H9 (cell line): ENCODE data around the gene KIF26B. TPM values are rescaled to one million over a fixed set of nuclear protein-coding genes. Genes with fewer than 3 reads are reported as not detected.
A peak's percentile ranks its signal among the peaks of the same experiment; 100 is the strongest.

Experiments
- DNase-seq: peaks from one replicate; pipeline ENCODE4 v3.0.0-alpha.2; 2017
- H2AFZ ChIP-seq: one replicate; pipeline ENCODE4 v1.6.1; 2013; ENCODE audit warnings: mild to moderate bottlenecking, low read length, control low read depth, moderate library complexity
- H2AK5ac ChIP-seq: 2 replicates; pipeline ENCODE4 v1.6.1; 2013; ENCODE audit warnings: low read length, control low read depth, mixed read lengths; ENCODE audit not compliant: insufficient read length
- H2BK120ac ChIP-seq: one replicate; pipeline ENCODE4 v1.6.1; 2013; ENCODE audit warnings: low read depth, mild to moderate bottlenecking, low read length, control low read depth, inconsistent platforms; ENCODE audit not compliant: poor library complexity, severe bottlenecking
- H2BK12ac ChIP-seq: 2 replicates; pipeline ENCODE4 v1.6.1; 2013; ENCODE audit warnings: low read length, control low read depth, mixed read lengths, low read depth; ENCODE audit not compliant: insufficient read length
- H2BK15ac ChIP-seq: 2 replicates; pipeline ENCODE4 v1.6.1; 2013; ENCODE audit warnings: low read depth, low read length, control low read depth
- H2BK20ac ChIP-seq: one replicate; pipeline ENCODE4 v1.6.1; 2013; ENCODE audit warnings: low read depth, mild to moderate bottlenecking, low read length, control low read depth, inconsistent platforms; ENCODE audit not compliant: poor library complexity, severe bottlenecking
- H2BK5ac ChIP-seq: 2 replicates; pipeline ENCODE4 v1.6.1; 2013; ENCODE audit warnings: low read length, control low read depth, mixed read lengths; ENCODE audit not compliant: insufficient read length
- H3K14ac ChIP-seq: 2 replicates; pipeline ENCODE4 v1.6.1; 2013; ENCODE audit warnings: low read length, control low read depth; ENCODE audit not compliant: insufficient read depth
- H3K18ac ChIP-seq: 2 replicates; pipeline ENCODE4 v1.6.1; 2013; ENCODE audit warnings: low read depth, mild to moderate bottlenecking, mixed read lengths, low read length, control low read depth; ENCODE audit not compliant: insufficient read length
- H3K23ac ChIP-seq: 2 replicates; pipeline ENCODE4 v1.6.1; 2013; ENCODE audit warnings: low read length, control low read depth, mixed read lengths, low read depth; ENCODE audit not compliant: insufficient read length
- H3K23me2 ChIP-seq: 2 replicates; pipeline ENCODE4 v1.6.1; 2013; ENCODE audit warnings: low read depth, mild to moderate bottlenecking, mixed read lengths, low read length, control low read depth; ENCODE audit not compliant: insufficient read length, poor library complexity, severe bottlenecking
- H3K27ac ChIP-seq: 2 replicates; pipeline ENCODE4 v1.5.1; 2013; ENCODE audit warnings: low read length, control low read depth, mixed read lengths, low read depth; ENCODE audit not compliant: insufficient read length
- H3K27me3 ChIP-seq: 2 replicates; pipeline ENCODE4 v1.6.1; 2013; ENCODE audit warnings: low read length, control low read depth, inconsistent platforms; ENCODE audit not compliant: insufficient read depth
- H3K4ac ChIP-seq: 2 replicates; pipeline ENCODE4 v1.6.1; 2013; ENCODE audit warnings: low read depth, mild to moderate bottlenecking, control low read depth, inconsistent platforms, low read length, moderate library complexity
- H3K4me1 ChIP-seq: 2 replicates; pipeline ENCODE4 v1.6.1; 2013; ENCODE audit warnings: low read length, control low read depth, inconsistent platforms; ENCODE audit not compliant: insufficient read depth
- H3K4me2 ChIP-seq: 2 replicates; pipeline ENCODE4 v1.6.1; 2013; ENCODE audit warnings: low read length, control low read depth, mixed read lengths; ENCODE audit not compliant: insufficient read length, insufficient read depth
- H3K56ac ChIP-seq: 2 replicates; pipeline ENCODE4 v1.6.1; 2013; ENCODE audit warnings: low read depth, mild to moderate bottlenecking, mixed read lengths, low read length, control low read depth; ENCODE audit not compliant: insufficient read length
- H3K79me1 ChIP-seq: 2 replicates; pipeline ENCODE4 v1.6.1; 2013; ENCODE audit warnings: low read depth, mild to moderate bottlenecking, moderate library complexity, low read length, control low read depth, inconsistent platforms; ENCODE audit not compliant: insufficient read depth, poor library complexity, severe bottlenecking
- H3K79me2 ChIP-seq: 2 replicates; pipeline ENCODE4 v1.6.1; 2013; ENCODE audit warnings: low read length, control low read depth, inconsistent platforms; ENCODE audit not compliant: insufficient read depth
- H3K9ac ChIP-seq: 2 replicates; pipeline ENCODE4 v1.6.1; 2013; ENCODE audit warnings: low read length, control low read depth, mixed read lengths; ENCODE audit not compliant: insufficient read length; ENCODE audit errors: extremely low read depth
- H3K9me3 ChIP-seq: one replicate; pipeline ENCODE4 v1.6.1; 2013; ENCODE audit warnings: low read depth, low read length, inconsistent platforms; ENCODE audit not compliant: control insufficient read depth
- H3T11ph ChIP-seq: one replicate; pipeline ENCODE4 v1.6.1; 2013; ENCODE audit warnings: mild to moderate bottlenecking, low read length, control low read depth, inconsistent platforms
- H4K20me1 ChIP-seq: one replicate; pipeline ENCODE4 v1.6.1; 2013; ENCODE audit not compliant: control insufficient read depth, insufficient read length, insufficient read depth
- H4K5ac ChIP-seq: 2 replicates; pipeline ENCODE4 v1.6.1; 2013; ENCODE audit warnings: low read depth, mild to moderate bottlenecking, mixed read lengths, low read length, control low read depth; ENCODE audit not compliant: insufficient read length
- H4K8ac ChIP-seq: replicated peaks from 2 replicates; pipeline ENCODE4 v1.6.1; 2013; ENCODE audit warnings: low read length, control low read depth, mixed read lengths, low read depth; ENCODE audit not compliant: insufficient read length
- H4K91ac ChIP-seq: 2 replicates; pipeline ENCODE4 v1.6.1; 2013; ENCODE audit warnings: low read depth, mild to moderate bottlenecking, moderate library complexity, mixed read lengths, low read length, control low read depth; ENCODE audit not compliant: insufficient read length
- H3K27ac Mint-ChIP-seq, 3 experiments: 2 replicates in 2 of 3; 3 replicates in 1 of 3; pipeline ENCODE4 v1.8.0; 2020 to 2021; ENCODE audit warnings: mixed read lengths in 3 of 3, mild to moderate bottlenecking in 1 of 3, moderate library complexity in 1 of 3
- H3K27me3 Mint-ChIP-seq: 2 replicates; pipeline ENCODE4 v1.8.0; 2021; ENCODE audit warnings: low read depth, mild to moderate bottlenecking, moderate library complexity, mixed read lengths
- H3K36me3 Mint-ChIP-seq, 3 experiments: 2 replicates in 2 of 3; 3 replicates in 1 of 3; pipeline ENCODE4 v1.8.0; 2020 to 2021; ENCODE audit warnings: low read depth in 3 of 3, mixed read lengths in 3 of 3; ENCODE audit not compliant: insufficient read depth in 1 of 3
- H3K4me1 Mint-ChIP-seq, 2 experiments: 2 replicates each; pipeline ENCODE4 v1.8.0; 2020; ENCODE audit warnings: mixed read lengths in 2 of 2
- H3K4me3 Mint-ChIP-seq, 2 experiments: 2 replicates in 1 of 2; 3 replicates in 1 of 2; pipeline ENCODE4 v1.8.0; 2020 to 2021; ENCODE audit warnings: mild to moderate bottlenecking in 2 of 2, mixed read lengths in 2 of 2, moderate library complexity in 1 of 2
- H3K9me3 Mint-ChIP-seq, 2 experiments: 2 replicates in 1 of 2; 3 replicates in 1 of 2; pipeline ENCODE4 v1.8.0; 2020; ENCODE audit warnings: mild to moderate bottlenecking in 2 of 2, mixed read lengths in 2 of 2, moderate library complexity in 1 of 2
- WGBS: extraction: QIAGEN DNeasy Blood & Tissue Kit; methylation state at CpG from one replicate; pipeline ENCODE4 v1.1.7; 2013; ENCODE audit warnings: missing lambda C conversion rate, low lambda C conversion rate, mixed read lengths; ENCODE audit not compliant: insufficient read length; ENCODE audit errors: extremely low coverage; 5-methylcytosine and 5-hydroxymethylcytosine counted together
- total RNA-seq: library from RNA; stranded (reverse); gene quantifications from 2 replicates; pipeline ENCODE4 v1.2.1, GENCODE V29; 2021
- TF ChIP-seq, protein P1 (sequence below): fragments of 200-600 bp; sonication (generic); conservative IDR thresholded peaks from 3 replicates; pipeline ENCODE4 v1.8.0; 2021; ENCODE audit warnings: antibody characterized with exemption, mild to moderate bottlenecking

The KIF26B gene
- total RNA-seq, 1 experiment from 2014 or later = 0.13 TPM

GRCh38 chr1:245116131-245116530 lies 38.7 kb upstream of the KIF26B start:
- Histone ChIP-seq H3K18ac (no peak overlapping the region), H4K91ac (no peak overlapping the region), H3K9me3 (no peaks in the 10 kb centered on the region), H3K79me2 (no peaks in the 10 kb centered on the region), H4K8ac (no peak overlapping the region), H2AFZ (no peak overlapping the region), H3K4me2 (no peak overlapping the region), H2BK20ac (no peak overlapping the region), H3K14ac (no peak overlapping the region), H2AK5ac (no peak overlapping the region), H3K9ac (no peak overlapping the region), H3K23ac (no peak overlapping the region), H3K27me3 (no peaks in the 10 kb centered on the region), H2BK5ac (no peak overlapping the region), H3K4me1 (no peaks in the 10 kb centered on the region), H3K56ac (no peak overlapping the region), H2BK120ac (no peak overlapping the region), H4K5ac (no peak overlapping the region), H2BK12ac (no peak overlapping the region), H3K23me2 (no peaks in the 10 kb centered on the region), H3K79me1 (no peaks in the 10 kb centered on the region), H4K20me1 (no peaks in the 10 kb centered on the region), H2BK15ac (no peak overlapping the region), H3T11ph (no peak overlapping the region), H3K27ac (no peak overlapping the region), H3K4ac (no peak overlapping the region)
- WGBS = no CpG with 5 or more reads among the region's 4 CpGs
- Mint-ChIP-seq H3K4me1 (no peaks in the 10 kb centered on the region), H3K27ac (peak overlapping the region in 1 of 3 experiments; percentile 63; a peak in 1 of 7 replicates), H3K4me3 (no peak overlapping the region), H3K27me3 (no peaks in the 10 kb centered on the region), H3K36me3 (no peaks in the 10 kb centered on the region), H3K9me3 (no peaks in the 10 kb centered on the region; a peak in 1 of 5 replicates)
- no peak for DNase-seq
- TF ChIP-seq, protein P1, sequence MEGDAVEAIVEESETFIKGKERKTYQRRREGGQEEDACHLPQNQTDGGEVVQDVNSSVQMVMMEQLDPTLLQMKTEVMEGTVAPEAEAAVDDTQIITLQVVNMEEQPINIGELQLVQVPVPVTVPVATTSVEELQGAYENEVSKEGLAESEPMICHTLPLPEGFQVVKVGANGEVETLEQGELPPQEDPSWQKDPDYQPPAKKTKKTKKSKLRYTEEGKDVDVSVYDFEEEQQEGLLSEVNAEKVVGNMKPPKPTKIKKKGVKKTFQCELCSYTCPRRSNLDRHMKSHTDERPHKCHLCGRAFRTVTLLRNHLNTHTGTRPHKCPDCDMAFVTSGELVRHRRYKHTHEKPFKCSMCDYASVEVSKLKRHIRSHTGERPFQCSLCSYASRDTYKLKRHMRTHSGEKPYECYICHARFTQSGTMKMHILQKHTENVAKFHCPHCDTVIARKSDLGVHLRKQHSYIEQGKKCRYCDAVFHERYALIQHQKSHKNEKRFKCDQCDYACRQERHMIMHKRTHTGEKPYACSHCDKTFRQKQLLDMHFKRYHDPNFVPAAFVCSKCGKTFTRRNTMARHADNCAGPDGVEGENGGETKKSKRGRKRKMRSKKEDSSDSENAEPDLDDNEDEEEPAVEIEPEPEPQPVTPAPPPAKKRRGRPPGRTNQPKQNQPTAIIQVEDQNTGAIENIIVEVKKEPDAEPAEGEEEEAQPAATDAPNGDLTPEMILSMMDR = no peak
